ENCODE results near the gene MADCAM1.

MADCAM1 gene

GRCh38 chr19:468587-469256, 27.6 kb upstream of the MADCAM1 start:
- H3K4me3 ChIP-seq (ENCODE audit: insufficient read depth in 1 of 2, low read depth in 1 of 2, low read length in 2 of 2): no peak overlapping the region
- WGBS: 93% methylated on average over 27 of the region's 27 CpGs

GRCh38 chr19:469833-470232, 26.5 kb upstream of the MADCAM1 start:
- Histone ChIP-seq H4K8ac (ENCODE audit: low read length) (no peak overlapping the region), H2BK15ac (ENCODE audit: low read depth, poor library complexity, severe bottlenecking) (no peak overlapping the region), H3K4me1 (ENCODE audit: control insufficient read depth, insufficient read depth, low read depth, low read length) (peaks cover 6% of the 10 kb centered on the region), H3K4ac (ENCODE audit: low read depth in 1 of 2, low read length in 2 of 2) (no peak overlapping the region), H2BK12ac (ENCODE audit: low read length in 2 of 2) (no peak overlapping the region), H3K9me3 (ENCODE audit: control insufficient read depth, low read length) (no peaks in the 10 kb centered on the region), H3K36me3 (ENCODE audit: control insufficient read depth in 1 of 2, insufficient read depth in 2 of 2, low read depth in 1 of 2, low read length in 2 of 2) (no peaks in the 10 kb centered on the region), H3K14ac (ENCODE audit: low read length in 2 of 2) (no peak overlapping the region), H2AFZ (ENCODE audit: low read depth, low read length) (no peak overlapping the region), H2BK120ac (ENCODE audit: low read depth, low read length) (no peak overlapping the region), H3K23ac (ENCODE audit: low read length in 2 of 2) (no peak overlapping the region), H4K91ac (ENCODE audit: low read length) (no peak overlapping the region), H2BK5ac (ENCODE audit: low read depth, low read length, poor library complexity, severe bottlenecking) (no peak overlapping the region), H3K4me2 (ENCODE audit: low read length, poor library complexity, severe bottlenecking) (no peak overlapping the region), H2AK5ac (ENCODE audit: low read length, severe bottlenecking) (no peak overlapping the region), H3K9ac (ENCODE audit: low read length) (no peak overlapping the region), H3K4me3 (ENCODE audit: insufficient read depth in 1 of 2, low read depth in 1 of 2, low read length in 2 of 2) (no peak overlapping the region), H3K79me1 (replicated peaks; ENCODE audit: low read length, poor library complexity, severe bottlenecking) (no peaks in the 10 kb centered on the region), H3K27ac (ENCODE audit: low read length, poor library complexity, severe bottlenecking) (no peak overlapping the region), H3K18ac (ENCODE audit: low read depth in 1 of 2, low read length in 2 of 2) (no peak overlapping the region), H3K27me3 (ENCODE audit: control insufficient read depth in 1 of 2, insufficient read depth in 1 of 2, low read length in 2 of 2) (peaks cover 0 to 7% of the 10 kb centered on the region in 2 experiments)
- DNase-seq: no peak
- 85% methylated on average over 7 of the region's 7 CpGs for WGBS

More at GRCh38 chr19:468587-469256, 27.6 kb upstream of the MADCAM1 start:
- no peak overlapping the region for H3K14ac ChIP-seq (ENCODE audit: low read length in 2 of 2)
- H3K4ac ChIP-seq (ENCODE audit: low read depth in 1 of 2, low read length in 2 of 2): no peak overlapping the region
- no peak overlapping the region for H2BK5ac ChIP-seq (ENCODE audit: low read depth, low read length, poor library complexity, severe bottlenecking)
- no peaks in the 10 kb centered on the region for H3K27me3 ChIP-seq (ENCODE audit: control insufficient read depth in 1 of 2, insufficient read depth in 1 of 2, low read length in 2 of 2)
- no peak for DNase-seq
- no peak overlapping the region for H4K91ac ChIP-seq (ENCODE audit: low read length)
- no peak overlapping the region for H3K9ac ChIP-seq (ENCODE audit: low read length)
- no peaks in the 10 kb centered on the region for H3K36me3 ChIP-seq (ENCODE audit: control insufficient read depth in 1 of 2, insufficient read depth in 2 of 2, low read depth in 1 of 2, low read length in 2 of 2)
- no peak overlapping the region for H4K8ac ChIP-seq (ENCODE audit: low read length)
- H3K4me2 ChIP-seq (ENCODE audit: low read length, poor library complexity, severe bottlenecking): no peak overlapping the region
- no peak overlapping the region for H2BK120ac ChIP-seq (ENCODE audit: low read depth, low read length)
- H3K27ac ChIP-seq (ENCODE audit: low read length, poor library complexity, severe bottlenecking): no peak overlapping the region
- H3K79me1 ChIP-seq (replicated peaks; ENCODE audit: low read length, poor library complexity, severe bottlenecking): no peaks in the 10 kb centered on the region
- H2AK5ac ChIP-seq (ENCODE audit: low read length, severe bottlenecking): no peak overlapping the region
- H3K18ac ChIP-seq (ENCODE audit: low read depth in 1 of 2, low read length in 2 of 2): no peak overlapping the region
- no peaks in the 10 kb centered on the region for H3K9me3 ChIP-seq (ENCODE audit: control insufficient read depth, low read length)
- H3K4me1 ChIP-seq (ENCODE audit: control insufficient read depth, insufficient read depth, low read depth, low read length): peaks cover 5% of the 10 kb centered on the region
- H2AFZ ChIP-seq (ENCODE audit: low read depth, low read length): no peak overlapping the region
- H2BK15ac ChIP-seq (ENCODE audit: low read depth, poor library complexity, severe bottlenecking): no peak overlapping the region
- H3K23ac ChIP-seq (ENCODE audit: low read length in 2 of 2): no peak overlapping the region
- H2BK12ac ChIP-seq (ENCODE audit: low read length in 2 of 2): no peak overlapping the region

GRCh38 chr19:470701-471100, 25.6 kb upstream of the MADCAM1 start:
- Histone ChIP-seq H3K4me2 (ENCODE audit: low read length, poor library complexity, severe bottlenecking) (no peak overlapping the region), H4K91ac (ENCODE audit: low read length) (no peak overlapping the region), H3K4ac (ENCODE audit: low read depth in 1 of 2, low read length in 2 of 2) (no peak overlapping the region), H3K27me3 (ENCODE audit: control insufficient read depth in 1 of 2, insufficient read depth in 1 of 2, low read length in 2 of 2) (peaks cover 0 to 13% of the 10 kb centered on the region in 2 experiments), H2BK15ac (ENCODE audit: low read depth, poor library complexity, severe bottlenecking) (no peak overlapping the region), H3K14ac (ENCODE audit: low read length in 2 of 2) (no peak overlapping the region), H3K18ac (ENCODE audit: low read depth in 1 of 2, low read length in 2 of 2) (no peak overlapping the region), H2BK12ac (ENCODE audit: low read length in 2 of 2) (no peak overlapping the region), H4K8ac (ENCODE audit: low read length) (no peak overlapping the region), H3K36me3 (ENCODE audit: control insufficient read depth in 1 of 2, insufficient read depth in 2 of 2, low read depth in 1 of 2, low read length in 2 of 2) (no peaks in the 10 kb centered on the region), H3K23ac (ENCODE audit: low read length in 2 of 2) (no peak overlapping the region), H2AK5ac (ENCODE audit: low read length, severe bottlenecking) (no peak overlapping the region), H3K4me3 (ENCODE audit: insufficient read depth in 1 of 2, low read depth in 1 of 2, low read length in 2 of 2) (no peak overlapping the region), H3K4me1 (ENCODE audit: control insufficient read depth, insufficient read depth, low read depth, low read length) (peaks cover 6% of the 10 kb centered on the region), H2AFZ (ENCODE audit: low read depth, low read length) (no peak overlapping the region), H3K79me1 (replicated peaks; ENCODE audit: low read length, poor library complexity, severe bottlenecking) (no peaks in the 10 kb centered on the region), H3K9ac (ENCODE audit: low read length) (no peak overlapping the region), H2BK120ac (ENCODE audit: low read depth, low read length) (no peak overlapping the region), H3K9me3 (ENCODE audit: control insufficient read depth, low read length) (no peaks in the 10 kb centered on the region), H3K27ac (ENCODE audit: low read length, poor library complexity, severe bottlenecking) (no peak overlapping the region), H2BK5ac (ENCODE audit: low read depth, low read length, poor library complexity, severe bottlenecking) (no peak overlapping the region)
- WGBS: 92% methylated on average over 19 of the region's 20 CpGs
- DNase-seq: no peak

- no peak overlapping the region for H4K91ac ChIP-seq (ENCODE audit: low read length)
Measured at GRCh38 chr19:472005-472858, 24.1 kb upstream of the MADCAM1 start.

More at GRCh38 chr19:472005-472858, 24.1 kb upstream of the MADCAM1 start:
- H3K4me2 ChIP-seq (ENCODE audit: low read length, poor library complexity, severe bottlenecking): no peak overlapping the region
- WGBS: 68% methylated on average over 22 of the region's 23 CpGs
- peaks cover 6% of the 10 kb centered on the region for H3K4me1 ChIP-seq (ENCODE audit: control insufficient read depth, insufficient read depth, low read depth, low read length)
- H3K27me3 ChIP-seq (ENCODE audit: control insufficient read depth in 1 of 2, insufficient read depth in 1 of 2, low read length in 2 of 2): peaks cover 0 to 13% of the 10 kb centered on the region in 2 experiments
- H2BK5ac ChIP-seq (ENCODE audit: low read depth, low read length, poor library complexity, severe bottlenecking): no peak overlapping the region
- no peak overlapping the region for H3K18ac ChIP-seq (ENCODE audit: low read depth in 1 of 2, low read length in 2 of 2)
- H2BK120ac ChIP-seq (ENCODE audit: low read depth, low read length): peak overlapping the region; percentile 22
- no peak overlapping the region for H3K4ac ChIP-seq (ENCODE audit: low read depth in 1 of 2, low read length in 2 of 2)
- no peak for DNase-seq
- no peak overlapping the region for H3K4me3 ChIP-seq (ENCODE audit: insufficient read depth in 1 of 2, low read depth in 1 of 2, low read length in 2 of 2)
- no peak overlapping the region for H3K9ac ChIP-seq (ENCODE audit: low read length)
- H3K14ac ChIP-seq (ENCODE audit: low read length in 2 of 2): no peak overlapping the region
- H3K36me3 ChIP-seq (ENCODE audit: control insufficient read depth in 1 of 2, insufficient read depth in 2 of 2, low read depth in 1 of 2, low read length in 2 of 2): no peaks in the 10 kb centered on the region
- H2BK12ac ChIP-seq (ENCODE audit: low read length in 2 of 2): no peak overlapping the region
- H3K27ac ChIP-seq (ENCODE audit: low read length, poor library complexity, severe bottlenecking): no peak overlapping the region
- H4K8ac ChIP-seq (ENCODE audit: low read length): peak overlapping the region; percentile 39
- no peak overlapping the region for H2BK15ac ChIP-seq (ENCODE audit: low read depth, poor library complexity, severe bottlenecking)
- peak overlapping the region in 1 of 2 experiments; percentile 34 for H3K23ac ChIP-seq (ENCODE audit: low read length in 2 of 2)
- no peak overlapping the region for H2AFZ ChIP-seq (ENCODE audit: low read depth, low read length)
- no peaks in the 10 kb centered on the region for H3K9me3 ChIP-seq (ENCODE audit: control insufficient read depth, low read length)
- no peaks in the 10 kb centered on the region for H3K79me1 ChIP-seq (replicated peaks; ENCODE audit: low read length, poor library complexity, severe bottlenecking)
- no peak overlapping the region for H2AK5ac ChIP-seq (ENCODE audit: low read length, severe bottlenecking)
